ENCODE results near the gene COG8.

The COG8 gene

GRCh38 chr16:69313469-69313868, 25.9 kb downstream of the COG8 start:
- H3K4me2 ChIP-seq (ENCODE audit: low read length): no peak overlapping the region

GRCh38 chr16:69311533-69312387, 27.6 kb downstream of the COG8 start:
- no peaks in the 10 kb centered on the region for H3K9me2 ChIP-seq (replicated peaks; ENCODE audit: control insufficient read depth, low read length)
- peaks cover 55% of the 10 kb centered on the region for H3K79me2 ChIP-seq (ENCODE audit: control insufficient read depth, low read length)
- H3K9me3 ChIP-seq (ENCODE audit: control insufficient read depth, insufficient read depth, low read length): no peaks in the 10 kb centered on the region
- H3K27ac ChIP-seq (ENCODE audit: low read depth, low read length): peak overlapping the region; percentile 61
- peaks cover 12% of the 10 kb centered on the region for H3K4me1 ChIP-seq (ENCODE audit: control insufficient read depth, low read length)
- H3K27me3 ChIP-seq (ENCODE audit: control insufficient read depth, low read length): no peaks in the 10 kb centered on the region
- peak overlapping the region; percentile 81 for H3K4me2 ChIP-seq (ENCODE audit: low read length)
- peaks cover 6% of the 10 kb centered on the region for H4K20me1 ChIP-seq (ENCODE audit: control insufficient read depth, insufficient read depth, low read depth, low read length)
- H3F3A ChIP-seq (ENCODE audit: control insufficient read depth, insufficient read depth): peaks cover 13% of the 10 kb centered on the region
- H3K4me3 ChIP-seq (ENCODE audit: low read length): peak overlapping the region; percentile 95
- TF ChIP-seq EZH2phosphoT487 (IDR thresholded peaks at IDR 0.05; ENCODE audit: borderline replicate concordance, low read length) (no peak), CTCF (IDR thresholded peaks at IDR 0.05; ENCODE audit: low read depth, low read length, poor library complexity, severe bottlenecking) (peak; percentile 44)
- H3K36me3 ChIP-seq (ENCODE audit: control insufficient read depth, low read length): peaks cover 43% of the 10 kb centered on the region

More at GRCh38 chr16:69313469-69313868, 25.9 kb downstream of the COG8 start:
- H4K20me1 ChIP-seq (ENCODE audit: control insufficient read depth, insufficient read depth, low read depth, low read length): peaks cover 6% of the 10 kb centered on the region
- no peaks in the 10 kb centered on the region for H3K9me3 ChIP-seq (ENCODE audit: control insufficient read depth, insufficient read depth, low read length)
- H3K4me3 ChIP-seq (ENCODE audit: low read length): no peak overlapping the region
- H3F3A ChIP-seq (ENCODE audit: control insufficient read depth, insufficient read depth): peaks cover 6% of the 10 kb centered on the region; the same call in 1 of the 2 replicates
- H3K4me1 ChIP-seq (ENCODE audit: control insufficient read depth, low read length): peaks cover 12% of the 10 kb centered on the region
- peaks cover 60% of the 10 kb centered on the region for H3K79me2 ChIP-seq (ENCODE audit: control insufficient read depth, low read length)
- TF ChIP-seq EZH2phosphoT487 (IDR thresholded peaks at IDR 0.05; ENCODE audit: borderline replicate concordance, low read length): no peak
- no peak for TF ChIP-seq CTCF (IDR thresholded peaks at IDR 0.05; ENCODE audit: low read depth, low read length, poor library complexity, severe bottlenecking)
- H3K9me2 ChIP-seq (replicated peaks; ENCODE audit: control insufficient read depth, low read length): no peaks in the 10 kb centered on the region
- no peaks in the 10 kb centered on the region for H3K27me3 ChIP-seq (ENCODE audit: control insufficient read depth, low read length)
- no peak overlapping the region for H3K27ac ChIP-seq (ENCODE audit: low read depth, low read length)
- peaks cover 53% of the 10 kb centered on the region for H3K36me3 ChIP-seq (ENCODE audit: control insufficient read depth, low read length)

- Histone ChIP-seq H3K27me3 (ENCODE audit: control insufficient read depth, low read length) (no peaks in the 10 kb centered on the region), H4K20me1 (ENCODE audit: control insufficient read depth, insufficient read depth, low read depth, low read length) (peaks cover 6% of the 10 kb centered on the region), H3K9me2 (replicated peaks; ENCODE audit: control insufficient read depth, low read length) (no peaks in the 10 kb centered on the region), H3K9me3 (ENCODE audit: control insufficient read depth, insufficient read depth, low read length) (no peaks in the 10 kb centered on the region), H3F3A (ENCODE audit: control insufficient read depth, insufficient read depth) (peaks cover 13% of the 10 kb centered on the region), H3K27ac (ENCODE audit: low read depth, low read length) (peak within 1 kb of the TSS; percentile 61), H3K4me1 (ENCODE audit: control insufficient read depth, low read length) (peaks cover 12% of the 10 kb centered on the region), H3K4me3 (ENCODE audit: low read length) (peak within 1 kb of the TSS; percentile 95), H3K79me2 (ENCODE audit: control insufficient read depth, low read length) (peaks cover 47% of the 10 kb centered on the region), H3K36me3 (ENCODE audit: control insufficient read depth, low read length) (peaks cover 34% of the 10 kb centered on the region), H3K4me2 (ENCODE audit: low read length) (peak within 1 kb of the TSS; percentile 81)
- TF ChIP-seq CTCF (IDR thresholded peaks at IDR 0.05; ENCODE audit: low read depth, low read length, poor library complexity, severe bottlenecking): peak; percentile 70
- no peak for TF ChIP-seq EZH2phosphoT487 (IDR thresholded peaks at IDR 0.05; ENCODE audit: borderline replicate concordance, low read length)
Measured at GRCh38 chr16:69310653-69311532, 28.5 kb downstream of the COG8 start, which contains the start of gene VPS4A. Gene VPS4A (plus strand): TSS chr16:69311350. CDS start chr16:69311512, 162 bp downstream.

All from DOHH2 (cell line).